ENCODE data around the gene CORIN. TPM values are rescaled to one million over a fixed set of nuclear protein-coding genes. Genes with fewer than 3 reads are reported as not detected.

The CORIN gene
- total RNA-seq (2022; extraction: Qiagen RNA extraction), result 0.06 TPM in 1 of 5 replicates, not detected in the others

GRCh38 chr4:47837908-47838294 is at the start of gene CORIN:
TSS of gene CORIN (minus strand) at chr4:47838067. CDS start at chr4:47837949, 118 bp downstream.

Other genes with a start within 250 kb of the CORIN start
- gene NFXL1, start 76.5 kb upstream of the CORIN start, total RNA-seq (2022; extraction: Qiagen RNA extraction), result 5.5 to 6.8 TPM (median 5.7 TPM) in 5 replicates
- gene CNGA1, start 178.6 kb upstream of the CORIN start, total RNA-seq (2022; extraction: Qiagen RNA extraction), result 0.08 to 0.12 TPM in 2 of 5 replicates, not detected in the others
- 0.68 to 1.1 TPM (median 0.86 TPM) in 5 replicates for gene NIPAL1, start 178.7 kb upstream of the CORIN start, total RNA-seq (2022; extraction: Qiagen RNA extraction)

Measured in A549 treated with CORT108297 at 1 μM for 4 hours (cell line).